Osteoblast (primary cell): ENCODE measurements around the gene ABCC4. TPM values are rescaled to one million over a fixed set of nuclear protein-coding genes. Genes with fewer than 3 reads are reported as not detected.

Source experiments
- DNase-seq: peaks from one replicate; pipeline ENCODE4 v3.0.0; 2011; ENCODE audit warnings: low spot score, mixed read lengths; ENCODE audit not compliant: insufficient read length; ENCODE audit errors: missing footprints
- H2AFZ ChIP-seq: 2 replicates; pipeline ENCODE4 v1.6.0; 2011; ENCODE audit warnings: mild to moderate bottlenecking, low read length
- H3K27ac ChIP-seq: 2 replicates; pipeline ENCODE4 v1.5.1; 2011; ENCODE audit warnings: mild to moderate bottlenecking, low read depth, low read length, moderate library complexity
- H3K27me3 ChIP-seq: 2 replicates; pipeline ENCODE4 v1.6.0; 2012; ENCODE audit warnings: mild to moderate bottlenecking, control low read depth, inconsistent platforms, low read length, moderate library complexity; ENCODE audit not compliant: insufficient read depth
- H3K36me3 ChIP-seq: 2 replicates; pipeline ENCODE4 v1.5.1; 2011; ENCODE audit warnings: mild to moderate bottlenecking, low read length, control low read depth, moderate library complexity; ENCODE audit not compliant: insufficient read depth
- H3K4me1 ChIP-seq: 2 replicates; pipeline ENCODE4 v1.5.1; 2011; ENCODE audit warnings: mild to moderate bottlenecking, low read length, control low read depth, moderate library complexity; ENCODE audit not compliant: insufficient read depth
- H3K4me2 ChIP-seq: 2 replicates; pipeline ENCODE4 v1.6.0; 2011; ENCODE audit warnings: mild to moderate bottlenecking, low read length; ENCODE audit not compliant: insufficient read depth
- H3K4me3 ChIP-seq: fragments of 200-600 bp; sonication (generic); 3 replicates; pipeline ENCODE4 v1.5.1; 2012; ENCODE audit warnings: mild to moderate bottlenecking, low read length, inconsistent platforms; ENCODE audit not compliant: insufficient read depth
- H3K79me2 ChIP-seq: 2 replicates; pipeline ENCODE4 v1.6.0; 2012; ENCODE audit warnings: mild to moderate bottlenecking, low read length, control low read depth, inconsistent platforms; ENCODE audit not compliant: insufficient read depth
- H3K9me3 ChIP-seq: 2 replicates; pipeline ENCODE4 v1.5.1; 2011; ENCODE audit warnings: low read depth, low read length, control low read depth
- H4K20me1 ChIP-seq: 2 replicates; pipeline ENCODE4 v1.6.0; 2012; ENCODE audit warnings: mild to moderate bottlenecking, low read length, control low read depth; ENCODE audit not compliant: insufficient read depth
- total RNA-seq: library from RNA; depleted of rRNA; stranded (reverse); fragments of >200 nt; gene quantifications from 2 replicates; pipeline ENCODE4 v1.2.3, GENCODE V29; 2012
- TF ChIP-seq, protein P1 (sequence below): IDR thresholded peaks from 2 replicates; pipeline ENCODE4 v1.5.1; 2011; ENCODE audit warnings: mild to moderate bottlenecking, low read depth, low read length, moderate library complexity; ENCODE audit errors: extremely low read depth

The ABCC4 gene
- total RNA-seq, 1 donor, result 27.5 TPM

DNA sequence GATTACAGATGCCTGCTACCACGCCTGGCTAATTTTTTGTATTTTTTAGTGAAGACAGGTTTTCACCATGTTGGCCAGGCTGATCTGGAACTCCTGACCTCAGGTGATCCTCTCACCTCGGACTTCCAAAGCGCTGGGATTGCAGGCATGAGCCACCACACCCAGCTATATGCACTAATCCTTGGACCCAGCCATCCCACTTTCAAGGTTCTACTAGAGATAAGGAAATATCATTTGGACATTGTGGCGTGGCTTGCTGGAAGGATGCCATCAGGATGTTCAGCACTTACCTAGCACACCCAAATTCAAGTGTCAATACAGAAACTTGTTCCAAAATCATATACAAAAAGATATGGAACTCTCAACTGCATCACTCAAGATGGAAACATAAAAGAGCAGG is 136.4 kb downstream of the ABCC4 start:
- TF ChIP-seq, protein P1, sequence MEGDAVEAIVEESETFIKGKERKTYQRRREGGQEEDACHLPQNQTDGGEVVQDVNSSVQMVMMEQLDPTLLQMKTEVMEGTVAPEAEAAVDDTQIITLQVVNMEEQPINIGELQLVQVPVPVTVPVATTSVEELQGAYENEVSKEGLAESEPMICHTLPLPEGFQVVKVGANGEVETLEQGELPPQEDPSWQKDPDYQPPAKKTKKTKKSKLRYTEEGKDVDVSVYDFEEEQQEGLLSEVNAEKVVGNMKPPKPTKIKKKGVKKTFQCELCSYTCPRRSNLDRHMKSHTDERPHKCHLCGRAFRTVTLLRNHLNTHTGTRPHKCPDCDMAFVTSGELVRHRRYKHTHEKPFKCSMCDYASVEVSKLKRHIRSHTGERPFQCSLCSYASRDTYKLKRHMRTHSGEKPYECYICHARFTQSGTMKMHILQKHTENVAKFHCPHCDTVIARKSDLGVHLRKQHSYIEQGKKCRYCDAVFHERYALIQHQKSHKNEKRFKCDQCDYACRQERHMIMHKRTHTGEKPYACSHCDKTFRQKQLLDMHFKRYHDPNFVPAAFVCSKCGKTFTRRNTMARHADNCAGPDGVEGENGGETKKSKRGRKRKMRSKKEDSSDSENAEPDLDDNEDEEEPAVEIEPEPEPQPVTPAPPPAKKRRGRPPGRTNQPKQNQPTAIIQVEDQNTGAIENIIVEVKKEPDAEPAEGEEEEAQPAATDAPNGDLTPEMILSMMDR, result no peak
- H3K79me2 ChIP-seq, result no peaks in the 10 kb centered on the region
- no peak overlapping the region for H3K4me2 ChIP-seq
- no peaks in the 10 kb centered on the region for H3K9me3 ChIP-seq
- H3K4me1 ChIP-seq, result no peaks in the 10 kb centered on the region
- DNase-seq, result no peak
- no peak overlapping the region for H3K4me3 ChIP-seq
- no peak overlapping the region for H3K27ac ChIP-seq
- H3K27me3 ChIP-seq, result no peaks in the 10 kb centered on the region
- H3K36me3 ChIP-seq, result peaks cover 4% of the 10 kb centered on the region
- H4K20me1 ChIP-seq, result no peaks in the 10 kb centered on the region
- no peak overlapping the region for H2AFZ ChIP-seq

DNA sequence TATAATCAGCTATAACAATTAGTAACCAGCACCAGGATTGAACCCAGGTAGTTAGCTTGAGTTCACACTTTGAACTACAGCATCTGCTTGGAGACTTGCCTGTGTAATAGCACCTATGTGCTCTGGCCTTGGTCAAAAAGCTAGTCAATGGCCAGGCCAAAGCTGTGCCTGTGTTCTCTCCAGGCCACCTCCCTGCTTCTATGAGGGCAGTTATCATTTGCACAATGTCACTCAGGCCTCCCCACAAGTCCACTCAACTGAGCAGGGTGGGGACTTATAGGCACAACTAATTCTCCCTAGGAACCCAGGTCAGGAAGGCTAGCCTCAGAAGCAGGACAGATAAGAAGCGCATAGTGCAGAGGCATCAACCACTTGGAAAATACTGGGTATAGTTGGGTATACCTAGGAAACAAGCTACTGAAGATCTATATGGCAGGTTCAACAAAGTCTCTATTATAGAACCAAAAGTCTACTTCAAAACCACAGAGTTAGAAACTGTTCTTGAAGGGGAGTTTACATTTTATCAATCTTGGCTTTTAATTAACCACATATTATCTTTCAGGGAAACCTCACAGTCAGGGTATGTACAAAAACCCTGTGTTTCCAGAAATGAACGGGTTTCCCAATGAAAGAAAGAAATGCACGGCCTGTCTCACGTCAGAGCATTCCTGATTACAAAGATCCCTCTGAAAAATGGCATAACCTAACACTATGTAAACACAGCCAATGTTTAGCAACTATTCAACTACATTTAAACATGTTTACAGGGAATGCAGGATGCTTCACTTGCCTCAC is 140.9 kb downstream of the ABCC4 start:
- H2AFZ ChIP-seq, result no peak overlapping the region
- H3K27ac ChIP-seq, result no peak overlapping the region
- DNase-seq, result no peak
- H4K20me1 ChIP-seq, result no peaks in the 10 kb centered on the region
- no peaks in the 10 kb centered on the region for H3K4me1 ChIP-seq
- H3K9me3 ChIP-seq, result no peaks in the 10 kb centered on the region
- no peaks in the 10 kb centered on the region for H3K79me2 ChIP-seq
- H3K4me2 ChIP-seq, result no peak overlapping the region
- no peak overlapping the region for H3K4me3 ChIP-seq
- TF ChIP-seq, protein P1, result no peak
- H3K27me3 ChIP-seq, result no peaks in the 10 kb centered on the region
- peaks cover 4% of the 10 kb centered on the region for H3K36me3 ChIP-seq

DNA sequence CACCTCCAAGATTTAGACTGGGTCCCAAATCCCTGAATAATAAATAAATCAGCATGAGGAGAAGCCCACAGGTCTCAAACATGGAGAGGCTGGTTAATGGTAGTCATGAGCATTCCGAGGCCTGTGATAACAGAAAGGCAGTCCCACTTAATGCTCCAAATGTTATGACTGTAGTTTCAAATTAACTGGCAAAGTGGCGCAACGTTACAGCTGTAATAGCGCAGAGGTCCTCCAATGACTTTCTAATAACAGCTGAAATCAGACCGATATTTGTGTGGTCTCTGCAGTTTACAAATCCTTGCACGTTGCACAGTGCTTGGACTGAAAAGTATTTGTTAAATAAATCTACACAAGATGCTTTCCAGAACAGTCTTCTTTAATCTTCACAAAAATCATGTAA is 141.8 kb downstream of the ABCC4 start:
- H2AFZ ChIP-seq, result no peak overlapping the region
- TF ChIP-seq, protein P1, result no peak
- peaks cover 4% of the 10 kb centered on the region for H3K4me1 ChIP-seq

DNA sequence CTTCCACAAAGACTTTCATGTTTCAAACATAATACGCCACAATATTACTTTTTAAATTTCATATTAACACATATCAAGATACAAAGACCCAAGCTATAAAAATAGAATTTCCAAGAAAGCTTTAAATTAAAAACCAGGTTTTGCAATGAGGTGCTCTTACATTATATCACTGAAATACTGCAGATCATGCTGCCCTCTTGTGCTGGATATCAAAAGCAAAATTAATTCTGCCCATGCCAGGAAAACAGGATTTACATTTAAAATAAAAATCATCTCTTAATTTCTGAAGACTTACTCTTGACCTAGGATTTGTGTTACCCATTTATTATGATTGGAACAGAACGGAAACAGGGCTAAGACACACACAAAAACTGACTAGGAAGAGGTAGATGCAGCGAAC is 145.0 kb downstream of the ABCC4 start:
- peaks cover 13% of the 10 kb centered on the region for H3K4me1 ChIP-seq
- no peak overlapping the region for H2AFZ ChIP-seq
- H3K4me3 ChIP-seq, result no peak overlapping the region
- TF ChIP-seq, protein P1, result peak; percentile 70
- H3K27ac ChIP-seq, result no peak overlapping the region
- H4K20me1 ChIP-seq, result no peaks in the 10 kb centered on the region
- DNase-seq, result no peak
- no peaks in the 10 kb centered on the region for H3K9me3 ChIP-seq
- H3K4me2 ChIP-seq, result no peak overlapping the region
- H3K27me3 ChIP-seq, result no peaks in the 10 kb centered on the region
- H3K79me2 ChIP-seq, result no peaks in the 10 kb centered on the region
- H3K36me3 ChIP-seq, result no peaks in the 10 kb centered on the region

More for the DNA sequence above, 141.8 kb downstream of the ABCC4 start:
- H3K27me3 ChIP-seq, result no peaks in the 10 kb centered on the region
- no peak overlapping the region for H3K4me2 ChIP-seq
- H3K79me2 ChIP-seq, result no peaks in the 10 kb centered on the region
- H3K4me3 ChIP-seq, result no peak overlapping the region
- H3K27ac ChIP-seq, result no peak overlapping the region
- H3K9me3 ChIP-seq, result no peaks in the 10 kb centered on the region
- DNase-seq, result no peak
- H3K36me3 ChIP-seq, result peaks cover 4% of the 10 kb centered on the region
- no peaks in the 10 kb centered on the region for H4K20me1 ChIP-seq
